Measurements from ENCODE around the gene NETO1.

NETO1 gene

DNA sequence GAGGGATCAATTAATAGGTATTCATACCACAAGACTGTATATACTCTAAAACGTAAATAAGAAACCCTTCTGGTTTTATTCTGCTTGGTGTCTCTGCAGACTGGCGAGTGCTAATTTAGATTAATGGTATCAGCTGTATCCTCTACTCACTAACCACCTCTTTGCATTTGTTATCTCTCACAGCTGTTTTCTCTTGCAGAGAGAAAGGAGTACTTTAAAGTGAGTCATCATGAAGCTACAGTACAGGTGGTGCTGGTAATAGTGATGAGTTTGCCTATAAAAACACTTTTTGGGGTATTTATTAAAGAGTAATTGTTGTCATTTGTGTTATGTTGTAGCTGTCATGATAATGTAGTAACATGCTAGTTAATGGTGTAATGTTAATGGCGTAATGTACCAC is 147.7 kb downstream of the NETO1 start:
- DNase-seq = no peak

DNA sequence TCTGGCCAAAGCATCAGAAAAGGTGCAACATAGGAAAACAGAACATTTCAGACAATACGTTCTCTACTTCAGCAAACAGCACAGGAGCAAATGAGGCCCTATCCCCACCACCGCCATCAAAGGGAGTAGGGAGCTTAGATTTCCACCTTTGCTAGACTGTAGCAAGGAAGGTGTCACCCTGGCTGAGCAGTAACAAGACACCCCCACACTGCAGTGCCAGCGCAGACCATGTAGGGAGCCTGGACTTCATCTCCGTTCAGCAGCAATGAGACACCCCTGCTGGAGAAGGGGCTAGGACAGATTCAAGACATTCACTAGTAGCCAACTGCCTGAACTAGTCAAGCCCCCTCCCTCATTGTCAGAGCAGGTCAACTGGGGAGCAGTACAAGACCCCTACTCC is 163.6 kb downstream of the NETO1 start:
- no peak for DNase-seq

DNA sequence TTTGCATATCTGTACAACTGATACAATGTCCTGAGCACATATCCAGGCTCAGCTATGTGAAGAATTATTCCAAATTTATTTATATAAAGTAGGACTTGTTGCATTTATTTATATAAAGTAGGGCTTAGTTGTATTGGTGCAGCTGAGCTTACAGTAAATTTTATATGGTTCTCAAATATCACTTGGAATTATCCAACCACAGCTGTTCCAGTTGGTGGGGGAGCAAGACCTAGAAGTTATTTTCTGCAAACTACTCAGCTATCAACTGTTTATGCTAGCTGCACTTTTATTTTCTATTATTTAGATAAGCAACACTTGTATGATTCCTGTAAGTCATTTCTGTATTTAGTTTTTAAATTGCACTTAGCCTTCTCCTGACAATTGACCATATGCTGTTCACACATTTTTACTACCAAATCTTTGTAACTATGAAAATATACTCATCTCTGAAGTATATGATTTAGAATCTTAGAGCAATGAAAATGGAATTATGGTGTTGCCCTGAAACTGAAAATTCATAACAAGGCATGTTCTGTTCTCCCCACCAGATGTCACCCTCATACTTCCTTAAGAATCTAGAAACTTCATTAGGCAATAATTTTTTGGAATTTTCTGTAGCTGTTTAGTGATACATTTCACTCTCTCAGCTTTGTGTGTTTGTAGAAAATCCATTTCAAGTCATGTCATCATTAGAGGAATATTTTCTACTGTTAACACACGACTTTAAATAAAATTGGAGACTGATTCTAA is 166.7 kb downstream of the NETO1 start:
- no peak for DNase-seq

DNA sequence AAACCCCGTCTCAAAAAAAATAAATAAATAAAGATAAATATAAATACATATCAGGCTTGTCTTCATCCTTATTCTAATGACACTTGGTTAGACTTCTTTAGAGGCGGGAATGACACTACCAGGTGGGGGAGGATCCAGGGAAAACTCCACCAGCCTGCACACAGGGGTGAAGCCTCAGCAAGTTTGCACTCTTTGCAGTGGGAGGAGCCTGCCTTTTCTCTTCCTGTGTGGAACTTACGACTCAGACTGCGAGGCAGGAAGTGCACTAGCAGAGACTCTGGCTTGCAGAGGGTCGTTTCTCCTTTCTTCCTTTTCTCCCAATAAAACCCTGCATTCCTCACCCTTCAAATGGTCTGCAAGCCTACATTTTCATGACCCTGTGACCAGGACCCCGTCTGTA is 170.1 kb downstream of the NETO1 start:
- DNase-seq = no peak

DNA sequence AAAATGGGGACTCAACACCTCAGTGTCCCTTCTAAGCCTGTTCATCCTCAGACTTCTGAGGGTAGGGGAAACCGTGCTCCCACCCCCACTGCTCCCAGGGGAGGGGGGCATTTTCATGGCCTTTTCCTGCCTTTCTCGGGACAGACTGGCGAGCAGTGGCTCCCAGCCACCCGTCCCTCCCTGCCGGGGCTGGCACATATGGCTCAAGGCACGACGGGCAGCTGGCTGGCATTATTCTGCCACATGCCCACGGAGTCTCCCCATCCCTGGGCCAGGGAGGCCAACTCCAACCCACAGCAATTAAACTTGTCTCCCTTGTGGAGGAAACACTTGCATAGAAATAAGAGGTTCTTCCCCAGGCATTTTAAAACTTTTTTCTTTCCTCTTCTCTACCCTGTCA is 175.2 kb downstream of the NETO1 start:
- DNase-seq = no peak

Measured in activated naive CD4-positive, alpha-beta T cell (primary cell).